K562 (cell line): ENCODE data around the gene SLC6A4. TPM values are rescaled to one million over a fixed set of nuclear protein-coding genes. Genes with fewer than 3 reads are reported as not detected.

Source experiments
- ELF2 ChIP-seq: fragments of 250-450 bp; sonication (Bioruptor Pico); IDR thresholded peaks from 2 replicates; pipeline ENCODE4 v1.5.0; 2021; ENCODE audit warnings: mild to moderate bottlenecking
- HOXB6 ChIP-seq: fragments of 250-450 bp; sonication (Bioruptor Pico); IDR thresholded peaks from 2 replicates; pipeline ENCODE4 v1.5.1; 2022; ENCODE audit warnings: mild to moderate bottlenecking, borderline replicate concordance
- MLX ChIP-seq, 2 experiments: fragments of 450-650 bp in 1 of 2; sonication (generic) in 1 of 2; formaldehyde crosslinking; conservative IDR thresholded peaks; 2 replicates each; pipeline versions ENCODE4 v1.4.0 to v1.8.1; 2020 to 2022; ENCODE audit warnings: mild to moderate bottlenecking in 1 of 2, missing genetic modification reagents in 1 of 2
- MYBL2 ChIP-seq, 2 experiments: fragments of 450-650 bp in 1 of 2; sonication (generic) in 1 of 2; formaldehyde crosslinking in 1 of 2; IDR thresholded peaks; 2 replicates each; pipeline versions ENCODE4 v1.6.1 to v1.8.1; 2017 to 2022; ENCODE audit warnings: borderline replicate concordance in 1 of 2, inconsistent platforms in 1 of 2, low read depth in 1 of 2, mild to moderate bottlenecking in 1 of 2, missing genetic modification reagents in 1 of 2, moderate library complexity in 1 of 2
- TFE3 ChIP-seq: fragments of 450-650 bp; formaldehyde crosslinking; IDR thresholded peaks from 2 replicates; pipeline ENCODE4 v1.4.0; 2020; ENCODE audit warnings: mild to moderate bottlenecking, mixed read lengths
- ZNF311 ChIP-seq: fragments of 250-450 bp; sonication (Bioruptor Pico); IDR thresholded peaks from 2 replicates; pipeline ENCODE4 v1.4.0; 2020; ENCODE audit warnings: mild to moderate bottlenecking, moderate library complexity
- ZNF384 ChIP-seq: IDR thresholded peaks from 2 replicates; pipeline ENCODE4 v1.6.1; 2012; ENCODE audit warnings: low read depth, low read length, improper control_type of control experiment
- polyA plus RNA-seq, 8 experiments: library from polyadenylated mRNA; depleted of rRNA in 4 of 8; stranded (reverse) in 5 of 8; unstranded in 3 of 8; fragments of >200 nt; fragmentation: Nextera tagmentation in 2 of 8; fragmentation: Illumina TruSeq in 1 of 8; extraction: Ambion mirVana in 2 of 8; extraction: Trizol in 1 of 8; gene quantifications; 2 replicates each; pipeline versions ENCODE4 v1.2.1 to v1.2.3, GENCODE V29; 2011 to 2014; ENCODE audit warnings: inconsistent platforms in 1 of 8, missing spikeins in 1 of 8
- total RNA-seq, 7 experiments: library from RNA; depleted of rRNA in 6 of 7; stranded (reverse); fragments of >200 nt in 6 of 7; fragmentation: Illumina TruSeq in 2 of 7; extraction: Trizol in 2 of 7; gene quantifications; 2 replicates each; pipeline versions ENCODE4 v1.2.1 to v1.2.3, GENCODE V29; 2011 to 2021; ENCODE audit warnings: low replicate concordance in 1 of 7
- TF ChIP-seq, protein P1 (sequence below), 2 experiments: IDR thresholded peaks; 2 replicates each; pipeline ENCODE4 v1.6.1; 2011; ENCODE audit warnings: borderline replicate concordance in 1 of 2, control low read depth in 1 of 2, low read depth in 1 of 2, low read length in 1 of 2, mild to moderate bottlenecking in 1 of 2, mixed read lengths in 1 of 2, moderate library complexity in 1 of 2; ENCODE audit not compliant: insufficient read depth in 1 of 2, insufficient read length in 1 of 2, poor library complexity in 1 of 2, severe bottlenecking in 1 of 2; ENCODE audit errors: extremely low read depth in 1 of 2
- TF ChIP-seq, protein P2 (sequence below): sonication (generic); formaldehyde crosslinking; IDR thresholded peaks from 2 replicates; pipeline ENCODE4 v1.8.0; 2022; ENCODE audit warnings: missing genetic modification reagents, mild to moderate bottlenecking, borderline replicate concordance
- TF ChIP-seq, protein P3 (sequence below): fragments of 250-450 bp; sonication (Bioruptor Pico); IDR thresholded peaks from 2 replicates; pipeline ENCODE4 v1.9.0; 2021; ENCODE audit warnings: mild to moderate bottlenecking, inconsistent platforms

The SLC6A4 gene
- total and polyA plus RNA-seq, 9 of the 15 experiments (the other 6 are each of a cell fraction or from before 2014, with no cell fraction given), result 0.05 to 0.09 (median 0.07) TPM; not detected in 6

DNA sequence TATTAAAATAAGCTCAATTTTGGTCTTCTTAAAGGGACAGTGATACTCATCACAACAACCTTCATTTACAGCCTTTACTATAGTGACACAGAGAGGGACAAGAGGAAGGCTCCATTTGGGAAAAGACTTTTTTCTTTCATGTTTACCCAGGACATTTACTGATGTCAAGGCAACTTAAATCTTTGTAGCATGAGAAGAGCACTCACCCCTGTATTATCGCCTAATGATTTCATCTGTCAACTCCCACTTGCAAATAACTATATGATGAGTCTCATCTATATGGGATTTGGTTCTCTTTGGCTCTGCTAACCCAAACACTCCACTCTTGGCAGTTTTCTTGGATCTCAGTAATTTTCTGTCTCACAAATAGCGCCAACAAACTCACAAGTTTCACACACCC, 32.1 kb upstream of the SLC6A4 start (continued):
- no peak for TF ChIP-seq ELF2 (CRISPR knock-in tag)
- TF ChIP-seq, protein P1, sequence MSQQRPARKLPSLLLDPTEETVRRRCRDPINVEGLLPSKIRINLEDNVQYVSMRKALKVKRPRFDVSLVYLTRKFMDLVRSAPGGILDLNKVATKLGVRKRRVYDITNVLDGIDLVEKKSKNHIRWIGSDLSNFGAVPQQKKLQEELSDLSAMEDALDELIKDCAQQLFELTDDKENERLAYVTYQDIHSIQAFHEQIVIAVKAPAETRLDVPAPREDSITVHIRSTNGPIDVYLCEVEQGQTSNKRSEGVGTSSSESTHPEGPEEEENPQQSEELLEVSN (IDR thresholded peaks at IDR 0.05; ENCODE audit: borderline replicate concordance in 1 of 2, extremely low read depth in 1 of 2, insufficient read depth in 1 of 2, insufficient read length in 1 of 2, low read depth in 1 of 2, low read length in 1 of 2, poor library complexity in 1 of 2, severe bottlenecking in 1 of 2), result no peak
- TF ChIP-seq MYBL2 (IDR thresholded peaks at IDR 0.05; ENCODE audit: low read depth), result no peak
- no peak for TF ChIP-seq MYBL2 (CRISPR knock-in tag; IDR thresholded peaks at IDR 0.05; ENCODE audit: borderline replicate concordance)
- no peak for TF ChIP-seq HOXB6
- TF ChIP-seq, protein P2, sequence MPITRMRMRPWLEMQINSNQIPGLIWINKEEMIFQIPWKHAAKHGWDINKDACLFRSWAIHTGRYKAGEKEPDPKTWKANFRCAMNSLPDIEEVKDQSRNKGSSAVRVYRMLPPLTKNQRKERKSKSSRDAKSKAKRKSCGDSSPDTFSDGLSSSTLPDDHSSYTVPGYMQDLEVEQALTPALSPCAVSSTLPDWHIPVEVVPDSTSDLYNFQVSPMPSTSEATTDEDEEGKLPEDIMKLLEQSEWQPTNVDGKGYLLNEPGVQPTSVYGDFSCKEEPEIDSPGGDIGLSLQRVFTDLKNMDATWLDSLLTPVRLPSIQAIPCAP (CRISPR knock-in tag), result no peak
- no peak for TF ChIP-seq TFE3
- TF ChIP-seq ZNF384, result no peak
- no peak for TF ChIP-seq ZNF311 (CRISPR knock-in tag)
- TF ChIP-seq, protein P3, sequence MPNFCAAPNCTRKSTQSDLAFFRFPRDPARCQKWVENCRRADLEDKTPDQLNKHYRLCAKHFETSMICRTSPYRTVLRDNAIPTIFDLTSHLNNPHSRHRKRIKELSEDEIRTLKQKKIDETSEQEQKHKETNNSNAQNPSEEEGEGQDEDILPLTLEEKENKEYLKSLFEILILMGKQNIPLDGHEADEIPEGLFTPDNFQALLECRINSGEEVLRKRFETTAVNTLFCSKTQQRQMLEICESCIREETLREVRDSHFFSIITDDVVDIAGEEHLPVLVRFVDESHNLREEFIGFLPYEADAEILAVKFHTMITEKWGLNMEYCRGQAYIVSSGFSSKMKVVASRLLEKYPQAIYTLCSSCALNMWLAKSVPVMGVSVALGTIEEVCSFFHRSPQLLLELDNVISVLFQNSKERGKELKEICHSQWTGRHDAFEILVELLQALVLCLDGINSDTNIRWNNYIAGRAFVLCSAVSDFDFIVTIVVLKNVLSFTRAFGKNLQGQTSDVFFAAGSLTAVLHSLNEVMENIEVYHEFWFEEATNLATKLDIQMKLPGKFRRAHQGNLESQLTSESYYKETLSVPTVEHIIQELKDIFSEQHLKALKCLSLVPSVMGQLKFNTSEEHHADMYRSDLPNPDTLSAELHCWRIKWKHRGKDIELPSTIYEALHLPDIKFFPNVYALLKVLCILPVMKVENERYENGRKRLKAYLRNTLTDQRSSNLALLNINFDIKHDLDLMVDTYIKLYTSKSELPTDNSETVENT, result no peak
- no peak for TF ChIP-seq MLX (CRISPR knock-in tag; conservative IDR thresholded peaks at IDR 0.05)
